ENCODE measurements around the gene NOS1AP. TPM values are rescaled to one million over a fixed set of nuclear protein-coding genes. Genes with fewer than 3 reads are reported as not detected.

Gene NOS1AP
- total and polyA plus RNA-seq, 7 experiments from 2014 or later: 0.08 to 0.15 TPM; not detected in 5

- no peak overlapping the region for H3K4me3 ChIP-seq (ENCODE audit: low read length)
- POLR2A ChIA-PET: no interaction called here
- CTCF ChIA-PET: no interaction called here
- H3K27me3 ChIP-seq (ENCODE audit: control insufficient read depth in 2 of 2, insufficient read depth in 2 of 2, low read length in 2 of 2): no peaks in the 10 kb centered on the region
- H3K4me1 Mint-ChIP-seq: peaks cover 0 to 2% (median 0%) of the 10 kb centered on the region in 7 donors
- H3K27ac Mint-ChIP-seq: no peak overlapping the region
- H3K36me3 Mint-ChIP-seq: no peaks in the 10 kb centered on the region
- peaks cover 0 to 3% (median 0%) of the 10 kb centered on the region in 11 donors for H3K9me3 Mint-ChIP-seq
- no peak overlapping the region for H3K27ac ChIP-seq (ENCODE audit: low read depth, low read length)
- ATAC-seq (no peak), DNase-seq (no peak)
- H3K4me3 Mint-ChIP-seq: no peak overlapping the region
- intact Hi-C loops (cut with micrococcal nuclease): no loop called here
- peaks cover 0 to 27% (median 15%) of the 10 kb centered on the region in 5 donors for H3K27me3 Mint-ChIP-seq
- H3K36me3 ChIP-seq (ENCODE audit: control insufficient read depth in 2 of 3, insufficient read depth in 3 of 3, low read length in 3 of 3): no peaks in the 10 kb centered on the region
- H3K4me1 ChIP-seq (ENCODE audit: control insufficient read depth in 2 of 2, insufficient read depth in 2 of 2, low read length in 2 of 2): no peaks in the 10 kb centered on the region
- H3K9me3 ChIP-seq (ENCODE audit: control insufficient read depth in 2 of 3, low read length in 3 of 3): no peaks in the 10 kb centered on the region
Measured at GRCh38 chr1:162250004-162250730, 180.7 kb downstream of the NOS1AP start.

- POLR2A ChIA-PET: no interaction called here
- CTCF ChIA-PET: no interaction called here
- Mint-ChIP-seq H3K4me3 (no peak overlapping the region), H3K27ac (no peak overlapping the region), H3K36me3 (no peaks in the 10 kb centered on the region), H3K9me3 (peaks cover 0 to 3% (median 0%) of the 10 kb centered on the region in 11 donors), H3K4me1 (peaks cover 0 to 5% (median 0%) of the 10 kb centered on the region in 7 donors), H3K27me3 (peaks cover 0 to 21% (median 18%) of the 10 kb centered on the region in 5 donors)
- no peak overlapping the region for H3K4me3 ChIP-seq (ENCODE audit: low read length)
- no peaks in the 10 kb centered on the region for H3K4me1 ChIP-seq (ENCODE audit: control insufficient read depth in 2 of 2, insufficient read depth in 2 of 2, low read length in 2 of 2)
- H3K9me3 ChIP-seq (ENCODE audit: control insufficient read depth in 2 of 3, low read length in 3 of 3): no peaks in the 10 kb centered on the region
- H3K27ac ChIP-seq (ENCODE audit: low read depth, low read length): no peak overlapping the region
- no peaks in the 10 kb centered on the region for H3K27me3 ChIP-seq (ENCODE audit: control insufficient read depth in 2 of 2, insufficient read depth in 2 of 2, low read length in 2 of 2)
- H3K36me3 ChIP-seq (ENCODE audit: control insufficient read depth in 2 of 3, insufficient read depth in 3 of 3, low read length in 3 of 3): no peaks in the 10 kb centered on the region
- intact Hi-C loops (cut with micrococcal nuclease): no loop called here
- ATAC-seq (no peak), DNase-seq (no peak)
Measured at GRCh38 chr1:162251102-162251501, 181.6 kb downstream of the NOS1AP start.

- Mint-ChIP-seq H3K4me3 (no peak overlapping the region), H3K27ac (no peak overlapping the region), H3K9me3 (peaks cover 0 to 1% (median 0%) of the 10 kb centered on the region in 11 donors), H3K27me3 (peaks cover 0 to 26% (median 25%) of the 10 kb centered on the region in 5 donors), H3K4me1 (peaks cover 0 to 5% (median 0%) of the 10 kb centered on the region in 7 donors), H3K36me3 (no peaks in the 10 kb centered on the region)
- H3K9me3 ChIP-seq (ENCODE audit: control insufficient read depth in 2 of 3, low read length in 3 of 3): no peaks in the 10 kb centered on the region
- intact Hi-C loops (cut with micrococcal nuclease): no loop called here
- POLR2A ChIA-PET: no interaction called here
- H3K27me3 ChIP-seq (ENCODE audit: control insufficient read depth in 2 of 2, insufficient read depth in 2 of 2, low read length in 2 of 2): no peaks in the 10 kb centered on the region
- no peaks in the 10 kb centered on the region for H3K36me3 ChIP-seq (ENCODE audit: control insufficient read depth in 2 of 3, insufficient read depth in 3 of 3, low read length in 3 of 3)
- ATAC-seq: no peak
- H3K4me3 ChIP-seq (ENCODE audit: low read length): no peak overlapping the region
- no peaks in the 10 kb centered on the region for H3K4me1 ChIP-seq (ENCODE audit: control insufficient read depth in 2 of 2, insufficient read depth in 2 of 2, low read length in 2 of 2)
- no peak overlapping the region for H3K27ac ChIP-seq (ENCODE audit: low read depth, low read length)
- CTCF ChIA-PET: no interaction called here
- DNase-seq: no peak
Measured at GRCh38 chr1:162252214-162252613, 182.7 kb downstream of the NOS1AP start.

DNA sequence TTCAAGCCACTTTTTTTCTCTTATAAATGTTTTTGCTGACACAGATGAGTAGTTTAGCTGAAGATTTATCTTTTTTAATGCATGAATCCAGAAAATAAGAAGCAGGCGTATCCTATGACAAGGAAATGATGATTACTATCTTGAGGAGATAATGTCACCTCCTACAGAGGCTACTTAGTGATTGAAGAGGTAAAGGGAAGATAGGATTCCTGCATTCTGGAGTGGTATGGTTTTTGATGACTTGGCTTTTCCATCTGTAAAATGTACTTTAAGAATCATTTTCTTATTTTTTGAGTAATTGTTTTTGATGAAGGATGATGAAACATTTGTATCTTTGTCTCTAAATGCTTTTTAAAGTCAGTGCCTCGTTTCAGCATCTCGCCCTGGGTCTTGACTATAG lies 184.3 kb downstream of the NOS1AP start:
- no peak for ATAC-seq
- peaks cover 0 to 39% (median 32%) of the 10 kb centered on the region in 5 donors for H3K27me3 Mint-ChIP-seq
- Histone ChIP-seq H3K4me3 (ENCODE audit: low read length) (no peak overlapping the region), H3K27ac (ENCODE audit: low read depth, low read length) (no peak overlapping the region), H3K4me1 (ENCODE audit: control insufficient read depth in 2 of 2, insufficient read depth in 2 of 2, low read length in 2 of 2) (no peaks in the 10 kb centered on the region), H3K9me3 (ENCODE audit: control insufficient read depth in 2 of 3, low read length in 3 of 3) (no peaks in the 10 kb centered on the region), H3K36me3 (ENCODE audit: control insufficient read depth in 2 of 3, insufficient read depth in 3 of 3, low read length in 3 of 3) (no peaks in the 10 kb centered on the region), H3K27me3 (ENCODE audit: control insufficient read depth in 2 of 2, insufficient read depth in 2 of 2, low read length in 2 of 2) (no peaks in the 10 kb centered on the region)
- DNase-seq: no peak
- H3K4me3 Mint-ChIP-seq: no peak overlapping the region
- no peaks in the 10 kb centered on the region for H3K36me3 Mint-ChIP-seq
- peaks cover 0 to 5% (median 0%) of the 10 kb centered on the region in 7 donors for H3K4me1 Mint-ChIP-seq
- ChIA-PET POLR2A (no interaction called here), CTCF (no interaction called here)
- peaks cover 0 to 3% (median 0%) of the 10 kb centered on the region in 11 donors for H3K9me3 Mint-ChIP-seq
- intact Hi-C loops (cut with micrococcal nuclease): no loop called here
- H3K27ac Mint-ChIP-seq: no peak overlapping the region

DNA sequence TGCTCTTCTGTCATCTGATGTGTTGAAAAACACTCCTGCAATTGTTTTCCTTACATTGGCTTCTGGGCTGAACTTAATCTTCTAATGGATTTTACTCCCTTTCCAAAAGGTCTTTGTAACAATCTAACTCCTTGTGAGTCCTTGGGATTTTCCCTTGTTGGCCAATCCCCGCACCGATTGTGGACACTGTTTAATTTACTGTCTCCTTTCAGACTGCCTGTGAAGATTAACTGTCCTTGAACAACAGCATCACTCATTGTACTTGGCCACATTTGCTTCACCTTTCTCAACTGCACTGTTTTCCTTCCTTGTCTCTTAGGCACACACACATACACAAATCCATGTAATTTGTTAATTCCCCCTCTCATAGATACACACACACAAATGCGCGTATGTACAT lies 186.8 kb downstream of the NOS1AP start:
- H3K9me3 ChIP-seq (ENCODE audit: control insufficient read depth in 2 of 3, low read length in 3 of 3): no peaks in the 10 kb centered on the region
- H3K27me3 ChIP-seq (ENCODE audit: control insufficient read depth in 2 of 2, insufficient read depth in 2 of 2, low read length in 2 of 2): no peaks in the 10 kb centered on the region
- H3K4me3 ChIP-seq (ENCODE audit: low read length): no peak overlapping the region
- DNase-seq (no peak), ATAC-seq (no peak)
- H3K4me1 ChIP-seq (ENCODE audit: control insufficient read depth in 2 of 2, insufficient read depth in 2 of 2, low read length in 2 of 2): no peaks in the 10 kb centered on the region
- H3K27ac ChIP-seq (ENCODE audit: low read depth, low read length): no peak overlapping the region
- ChIA-PET CTCF (no interaction called here), POLR2A (no interaction called here)
- peaks cover 0 to 2% (median 0%) of the 10 kb centered on the region in 11 donors for H3K9me3 Mint-ChIP-seq
- no peaks in the 10 kb centered on the region for H3K36me3 Mint-ChIP-seq
- peaks cover 8 to 41% (median 31%) of the 10 kb centered on the region in 5 donors for H3K27me3 Mint-ChIP-seq
- peaks cover 0 to 5% (median 0%) of the 10 kb centered on the region in 7 donors for H3K4me1 Mint-ChIP-seq
- H3K4me3 Mint-ChIP-seq: no peak overlapping the region
- H3K36me3 ChIP-seq (ENCODE audit: control insufficient read depth in 2 of 3, insufficient read depth in 3 of 3, low read length in 3 of 3): no peaks in the 10 kb centered on the region
- intact Hi-C loops (cut with micrococcal nuclease): no loop called here
- H3K27ac Mint-ChIP-seq: no peak overlapping the region

- Mint-ChIP-seq H3K4me3 (no peak overlapping the region), H3K27me3 (peaks cover 21 to 46% (median 36%) of the 10 kb centered on the region in 5 donors), H3K36me3 (no peaks in the 10 kb centered on the region), H3K27ac (no peak overlapping the region), H3K4me1 (peaks cover 0 to 5% (median 0%) of the 10 kb centered on the region in 7 donors), H3K9me3 (peaks cover 0 to 2% (median 0%) of the 10 kb centered on the region in 11 donors)
- intact Hi-C loops (cut with micrococcal nuclease): no loop called here
- Histone ChIP-seq H3K27me3 (ENCODE audit: control insufficient read depth in 2 of 2, insufficient read depth in 2 of 2, low read length in 2 of 2) (no peaks in the 10 kb centered on the region), H3K4me1 (ENCODE audit: control insufficient read depth in 2 of 2, insufficient read depth in 2 of 2, low read length in 2 of 2) (no peaks in the 10 kb centered on the region), H3K9me3 (ENCODE audit: control insufficient read depth in 2 of 3, low read length in 3 of 3) (no peaks in the 10 kb centered on the region), H3K27ac (ENCODE audit: low read depth, low read length) (no peak overlapping the region), H3K36me3 (ENCODE audit: control insufficient read depth in 2 of 3, insufficient read depth in 3 of 3, low read length in 3 of 3) (no peaks in the 10 kb centered on the region), H3K4me3 (ENCODE audit: low read length) (no peak overlapping the region)
- POLR2A ChIA-PET: no interaction called here
- DNase-seq (no peak), ATAC-seq (no peak)
- CTCF ChIA-PET: no interaction called here
Measured at GRCh38 chr1:162258394-162258793, 188.9 kb downstream of the NOS1AP start.

DNA sequence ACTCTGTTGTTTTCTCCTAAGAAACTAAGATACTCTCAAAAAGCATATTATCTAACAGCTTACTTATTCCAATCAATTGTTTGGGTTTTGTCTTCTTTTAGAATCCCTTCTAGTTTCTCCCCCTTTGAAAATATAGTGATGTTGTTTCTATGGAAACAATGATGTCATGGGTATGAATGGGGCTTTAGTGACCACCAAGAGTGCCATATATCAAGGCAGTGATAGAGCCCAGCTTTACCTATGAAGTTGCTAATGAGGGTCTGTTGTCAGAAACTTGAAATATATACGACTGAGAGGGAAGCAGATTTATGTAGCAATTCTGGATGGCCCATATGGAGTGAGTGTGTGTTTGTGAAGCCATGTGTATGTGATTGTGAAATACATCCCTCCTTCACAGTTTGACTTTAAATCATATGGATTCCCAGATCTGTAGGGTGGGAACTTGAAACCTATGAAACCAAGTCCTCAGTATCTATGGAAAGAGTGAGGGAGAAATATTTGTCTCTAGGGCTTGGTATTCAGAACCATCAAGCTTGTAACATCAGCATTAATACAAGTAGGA lies 190.5 kb downstream of the NOS1AP start:
- Histone ChIP-seq H3K4me3 (ENCODE audit: low read length) (no peak overlapping the region), H3K27ac (ENCODE audit: low read depth, low read length) (no peak overlapping the region), H3K4me1 (ENCODE audit: control insufficient read depth in 2 of 2, insufficient read depth in 2 of 2, low read length in 2 of 2) (no peaks in the 10 kb centered on the region), H3K36me3 (ENCODE audit: control insufficient read depth in 2 of 3, insufficient read depth in 3 of 3, low read length in 3 of 3) (no peaks in the 10 kb centered on the region), H3K27me3 (ENCODE audit: control insufficient read depth in 2 of 2, insufficient read depth in 2 of 2, low read length in 2 of 2) (no peaks in the 10 kb centered on the region), H3K9me3 (ENCODE audit: control insufficient read depth in 2 of 3, low read length in 3 of 3) (no peaks in the 10 kb centered on the region)
- peaks cover 24 to 45% (median 42%) of the 10 kb centered on the region in 5 donors for H3K27me3 Mint-ChIP-seq
- H3K27ac Mint-ChIP-seq: no peak overlapping the region
- intact Hi-C loops (cut with micrococcal nuclease): no loop called here
- peaks cover 0 to 2% (median 0%) of the 10 kb centered on the region in 11 donors for H3K9me3 Mint-ChIP-seq
- DNase-seq (no peak), ATAC-seq (no peak)
- H3K36me3 Mint-ChIP-seq: no peaks in the 10 kb centered on the region
- H3K4me3 Mint-ChIP-seq: no peak overlapping the region
- POLR2A ChIA-PET: no interaction called here
- CTCF ChIA-PET: no interaction called here
- H3K4me1 Mint-ChIP-seq: peaks cover 0 to 3% (median 0%) of the 10 kb centered on the region in 7 donors

Measured in naive thymus-derived CD4-positive, alpha-beta T cell (primary cell).